GM23248 (cell line): ENCODE data around the gene PDE4B. TPM values are rescaled to one million over a fixed set of nuclear protein-coding genes. Genes with fewer than 3 reads are reported as not detected.

Experiments used
- DNase-seq: peaks from one replicate; pipeline ENCODE4 v3.0.0-alpha.2; 2015
- H2AFZ ChIP-seq: fragments of 200-600 bp; sonication (generic); 2 replicates; pipeline ENCODE4 v1.6.1; 2016; ENCODE audit warnings: antibody characterized with exemption
- H3F3A ChIP-seq: fragments of 200-600 bp; sonication (generic); 2 replicates; pipeline ENCODE4 v1.6.1; 2016; ENCODE audit warnings: mild to moderate bottlenecking, antibody characterized with exemption, mixed run types; ENCODE audit not compliant: insufficient read depth
- H3K27ac ChIP-seq: fragments of 200-600 bp; sonication (generic); 2 replicates; pipeline ENCODE4 v1.5.1; 2016; ENCODE audit warnings: mild to moderate bottlenecking
- H3K27me3 ChIP-seq: fragments of 200-600 bp; sonication (generic); replicated peaks from 2 replicates; pipeline ENCODE4 v1.6.1; 2016; ENCODE audit warnings: mild to moderate bottlenecking; ENCODE audit not compliant: insufficient read depth
- H3K36me3 ChIP-seq: fragments of 200-600 bp; sonication (generic); 2 replicates; pipeline ENCODE4 v1.6.1; 2016; ENCODE audit warnings: low read depth, mild to moderate bottlenecking
- H3K4me1 ChIP-seq: fragments of 200-600 bp; sonication (generic); 2 replicates; pipeline ENCODE4 v1.6.1; 2016; ENCODE audit warnings: mild to moderate bottlenecking; ENCODE audit not compliant: insufficient read depth
- H3K4me2 ChIP-seq: fragments of 200-600 bp; sonication (generic); one replicate; pipeline ENCODE4 v1.6.1; 2016; ENCODE audit warnings: mild to moderate bottlenecking; ENCODE audit not compliant: unreplicated experiment
- H3K4me3 ChIP-seq: fragments of 200-600 bp; sonication (generic); 2 replicates; pipeline ENCODE4 v1.5.1; 2016; ENCODE audit warnings: mild to moderate bottlenecking
- H3K79me2 ChIP-seq: fragments of 200-600 bp; sonication (generic); 2 replicates; pipeline ENCODE4 v1.6.1; 2016; ENCODE audit warnings: mild to moderate bottlenecking; ENCODE audit not compliant: insufficient read depth
- H3K9ac ChIP-seq: fragments of 200-600 bp; sonication (generic); 2 replicates; pipeline ENCODE4 v1.6.1; 2016; ENCODE audit warnings: mild to moderate bottlenecking
- H3K9me2 ChIP-seq: fragments of 200-600 bp; sonication (generic); 2 replicates; pipeline ENCODE4 v1.6.1; 2016; ENCODE audit warnings: mixed run types, mild to moderate bottlenecking, moderate library complexity; ENCODE audit not compliant: insufficient read depth
- H3K9me3 ChIP-seq: fragments of 200-600 bp; sonication (generic); one replicate; pipeline ENCODE4 v1.6.1; 2017; ENCODE audit warnings: low read depth
- H4K20me1 ChIP-seq: fragments of 200-600 bp; sonication (generic); 2 replicates; pipeline ENCODE4 v1.6.0; 2016; ENCODE audit not compliant: insufficient read depth
- EZH2 ChIP-seq: fragments of 200-600 bp; sonication (generic); IDR thresholded peaks from 2 replicates; pipeline ENCODE4 v1.6.1; 2018; ENCODE audit warnings: antibody characterized with exemption, mild to moderate bottlenecking; ENCODE audit not compliant: insufficient read depth, poor library complexity, severe bottlenecking
- EZH2phosphoT487 ChIP-seq: fragments of 200-600 bp; sonication (generic); IDR thresholded peaks from 2 replicates; pipeline ENCODE4 v1.6.1; 2018; ENCODE audit warnings: antibody characterized with exemption, moderate library complexity, mild to moderate bottlenecking, low read depth; ENCODE audit not compliant: insufficient read depth
- WGBS, 2 experiments: methylation state at CpG; one replicate each; pipeline ENCODE4 v1.1.6; 2015 to 2017; ENCODE audit warnings: low lambda C conversion rate in 2 of 2, low coverage in 1 of 2; ENCODE audit errors: missing lambda C conversion rate in 2 of 2; 5-methylcytosine and 5-hydroxymethylcytosine counted together
- in situ Hi-C: fragments of 300-500 bp; cut with MboI; formaldehyde crosslinking; loops from 2 replicates; pipeline ENCODE4 v1.15.0; 2020
- polyA plus RNA-seq: library from polyadenylated mRNA; unstranded; fragments of >200 nt; fragmentation: Nextera tagmentation; extraction: Ambion mirVana; gene quantifications from 2 replicates; pipeline ENCODE4 v1.2.1, GENCODE V29; 2016
- total RNA-seq: library from RNA; depleted of rRNA; stranded (reverse); fragments of >200 nt; shearing (Covaris generic); gene quantifications from 2 replicates; pipeline ENCODE4 v1.2.3, GENCODE V29; 2014

Gene PDE4B
- total and polyA plus RNA-seq, 2 experiments from 2014 or later = 19.9 to 36.2 TPM

DNA sequence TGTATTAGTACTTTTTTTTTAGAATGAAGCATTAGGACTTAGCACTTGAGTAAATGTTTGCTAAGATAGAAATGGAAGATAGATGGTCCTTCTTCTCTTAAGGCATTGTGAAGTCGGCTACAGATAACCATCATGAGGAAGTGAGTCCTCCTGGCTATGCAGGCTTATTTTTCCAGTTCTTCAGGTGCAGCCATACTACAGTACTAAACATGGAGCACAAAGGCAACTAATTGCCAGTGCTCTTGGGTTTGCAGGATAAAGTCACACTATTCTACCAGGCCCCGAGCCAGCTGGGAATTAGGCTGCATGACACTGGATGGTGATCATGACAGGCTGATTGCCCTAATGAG, 543.9 kb downstream of the PDE4B start:
- TF ChIP-seq EZH2 (no peak), EZH2phosphoT487 (no peak)
- H3K27ac ChIP-seq = peak overlapping the region; percentile 75
- H3K4me2 ChIP-seq = peak overlapping the region; percentile 93
- H3K9me2 ChIP-seq = no peaks in the 10 kb centered on the region
- H4K20me1 ChIP-seq = no peaks in the 10 kb centered on the region
- no peak overlapping the region for H3K9ac ChIP-seq
- H3K4me1 ChIP-seq = peaks cover 31% of the 10 kb centered on the region
- H2AFZ ChIP-seq = no peak overlapping the region
- 97 to 98% methylated on average over 2 of the region's 2 CpGs for WGBS, 2 experiments
- no peak for DNase-seq
- no peaks in the 10 kb centered on the region for H3K9me3 ChIP-seq
- in situ Hi-C loops = no loop called here
- H3K27me3 ChIP-seq = no peaks in the 10 kb centered on the region
- peaks cover under 1% of the 10 kb centered on the region; the same call in 1 of the 2 replicates for H3K36me3 ChIP-seq
- peaks cover 28% of the 10 kb centered on the region for H3F3A ChIP-seq
- H3K79me2 ChIP-seq = peaks cover 92% of the 10 kb centered on the region
- H3K4me3 ChIP-seq = peak overlapping the region; percentile 92

DNA sequence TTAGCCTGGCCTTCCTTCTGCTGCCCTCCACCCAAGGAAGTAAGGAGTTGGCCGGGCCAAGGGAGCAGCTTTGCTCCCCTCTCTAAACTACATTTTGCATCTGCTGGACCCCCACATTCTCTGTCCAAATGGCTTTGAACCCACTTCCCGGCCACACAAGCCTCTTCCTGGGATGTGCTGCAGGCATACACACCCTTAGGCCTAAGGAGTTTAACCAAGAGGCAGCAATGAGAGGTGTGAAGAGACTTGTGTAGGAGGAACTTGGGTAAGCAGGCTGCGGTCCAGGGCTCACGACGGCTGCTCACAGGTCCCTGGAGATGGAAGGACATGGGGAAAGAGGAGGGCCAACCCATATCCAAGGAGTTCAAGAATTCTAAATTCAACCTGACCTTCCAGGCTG, 544.6 kb downstream of the PDE4B start:
- Histone ChIP-seq H3K9me3 (no peaks in the 10 kb centered on the region), H3K9ac (no peak overlapping the region), H3F3A (peaks cover 22% of the 10 kb centered on the region), H3K4me2 (no peak overlapping the region), H3K27me3 (no peaks in the 10 kb centered on the region), H3K36me3 (peaks cover 3% of the 10 kb centered on the region; the same call in 1 of the 2 replicates), H3K4me3 (no peak overlapping the region), H2AFZ (no peak overlapping the region), H3K9me2 (no peaks in the 10 kb centered on the region), H3K79me2 (peaks cover 98% of the 10 kb centered on the region), H3K27ac (no peak overlapping the region), H4K20me1 (no peaks in the 10 kb centered on the region), H3K4me1 (peaks cover 38% of the 10 kb centered on the region)
- TF ChIP-seq EZH2 (no peak), EZH2phosphoT487 (no peak)
- DNase-seq = no peak
- in situ Hi-C loops = no loop called here
- 98% methylated on average over 5 of the region's 5 CpGs for WGBS, 2 experiments

DNA sequence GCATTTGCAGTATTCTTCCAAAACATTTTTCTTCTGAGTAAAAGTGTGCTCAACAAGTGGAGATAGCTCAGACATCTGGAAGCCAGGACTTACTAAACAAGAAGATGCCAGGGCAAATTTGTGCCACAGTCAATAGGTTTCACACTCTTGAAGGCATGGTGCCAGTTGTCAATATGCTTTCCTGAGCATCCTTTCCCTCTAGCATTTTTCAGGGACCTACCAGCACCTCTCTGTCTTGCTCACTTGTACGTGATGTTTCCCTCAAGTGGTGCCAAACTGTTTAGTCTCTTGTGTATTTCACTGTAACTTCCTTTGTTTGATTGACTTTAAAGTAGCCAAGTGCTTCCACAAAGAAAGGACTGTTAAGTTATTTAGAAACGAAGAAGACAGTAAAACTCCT, 547.2 kb downstream of the PDE4B start:
- Histone ChIP-seq H3K36me3 (peaks cover 3% of the 10 kb centered on the region; the same call in 1 of the 2 replicates), H4K20me1 (no peaks in the 10 kb centered on the region), H3F3A (peaks cover 11% of the 10 kb centered on the region), H3K9me3 (no peaks in the 10 kb centered on the region), H3K4me2 (peak overlapping the region; percentile 34), H2AFZ (peak overlapping the region; percentile 12; the same call in 1 of the 2 replicates), H3K79me2 (peaks cover 98% of the 10 kb centered on the region), H3K4me3 (peak overlapping the region; percentile 34; the same call in 1 of the 2 replicates), H3K27me3 (no peaks in the 10 kb centered on the region), H3K9ac (peak overlapping the region; percentile 6; the same call in 1 of the 2 replicates), H3K9me2 (no peaks in the 10 kb centered on the region), H3K27ac (peak overlapping the region; percentile 43), H3K4me1 (peaks cover 54% of the 10 kb centered on the region)
- TF ChIP-seq EZH2phosphoT487 (no peak), EZH2 (no peak)
- WGBS, 2 experiments = 15 to 28% methylated on average over 2 of the region's 2 CpGs
- in situ Hi-C loops = no loop called here
- peak; percentile 38 for DNase-seq

DNA sequence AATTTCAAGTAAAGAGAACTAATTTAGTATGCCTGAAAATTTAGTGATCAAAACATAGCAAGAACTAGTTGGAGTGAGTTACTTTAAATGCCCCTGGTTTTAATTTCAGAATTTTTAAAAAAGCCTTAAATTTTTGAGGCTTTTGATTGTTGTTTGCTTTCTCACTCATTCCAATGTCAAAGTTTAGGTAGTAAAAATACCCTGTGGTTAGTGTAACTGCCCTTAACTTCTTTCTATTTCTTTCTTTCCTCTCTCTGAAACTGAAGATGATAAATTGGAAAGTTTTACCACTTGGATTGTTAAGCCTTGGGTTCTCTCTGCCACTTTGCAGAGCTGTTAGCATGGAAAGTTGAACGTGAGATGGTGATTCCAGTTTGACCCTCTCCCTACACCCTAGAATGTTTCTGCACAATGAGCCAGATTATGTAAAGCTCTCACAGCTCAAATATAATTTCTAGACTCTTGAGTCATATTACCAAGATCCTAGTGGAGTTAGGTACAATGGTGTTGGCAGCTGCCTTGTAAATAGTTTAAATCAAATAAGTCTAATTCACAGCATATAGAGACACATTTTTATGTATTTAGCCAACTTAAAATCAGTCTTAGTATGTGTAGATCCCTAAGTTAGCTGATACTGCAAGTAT, 548.9 kb downstream of the PDE4B start:
- H3K36me3 ChIP-seq = peaks cover 3% of the 10 kb centered on the region; the same call in 1 of the 2 replicates
- H3K4me1 ChIP-seq = peaks cover 66% of the 10 kb centered on the region
- H2AFZ ChIP-seq = no peak overlapping the region
- no peaks in the 10 kb centered on the region for H3K9me3 ChIP-seq
- no peak for DNase-seq
- no peak overlapping the region for H3K9ac ChIP-seq
- peaks cover 98% of the 10 kb centered on the region for H3K79me2 ChIP-seq
- TF ChIP-seq EZH2 (no peak), EZH2phosphoT487 (no peak)
- H3K9me2 ChIP-seq = no peaks in the 10 kb centered on the region
- H3K4me3 ChIP-seq = no peak overlapping the region
- H3K4me2 ChIP-seq = no peak overlapping the region
- H3K27ac ChIP-seq = peak overlapping the region; percentile 2; the same call in 1 of the 2 replicates
- H3K27me3 ChIP-seq = no peaks in the 10 kb centered on the region
- WGBS, 2 experiments = 97 to 100% methylated on average over 1 of the region's 1 CpG
- in situ Hi-C loops = no loop called here
- no peaks in the 10 kb centered on the region for H4K20me1 ChIP-seq
- peaks cover 21% of the 10 kb centered on the region for H3F3A ChIP-seq
